Measurements from ENCODE around the gene IL10RA. TPM values are rescaled to one million over a fixed set of nuclear protein-coding genes. Genes with fewer than 3 reads are reported as not detected.

Gene IL10RA
- total RNA-seq, 1 donor from 2014 or later: 5.0 TPM

GRCh38 chr11:117969160-117969991 lies 16.8 kb upstream of the IL10RA start:
- intact Hi-C loops (cut with micrococcal nuclease): no loop called here
- no peak for TF ChIP-seq CTCF (IDR thresholded peaks at IDR 0.05; ENCODE audit: borderline replicate concordance)
- Histone ChIP-seq H3K36me3 (no peaks in the 10 kb centered on the region), H3K27ac (replicated peaks) (no peak overlapping the region), H3K27me3 (ENCODE audit: low read depth) (peaks cover 11% of the 10 kb centered on the region), H3K4me3 (no peak overlapping the region), H3K4me1 (no peaks in the 10 kb centered on the region), H3K9me3 (replicated peaks) (no peaks in the 10 kb centered on the region)
- no peak for DNase-seq

GRCh38 chr11:117970400-117971024 lies 15.7 kb upstream of the IL10RA start:
- DNase-seq: no peak
- Histone ChIP-seq H3K36me3 (no peaks in the 10 kb centered on the region), H3K27ac (replicated peaks) (no peak overlapping the region), H3K27me3 (ENCODE audit: low read depth) (peaks cover 16% of the 10 kb centered on the region), H3K4me3 (no peak overlapping the region), H3K9me3 (replicated peaks) (no peaks in the 10 kb centered on the region), H3K4me1 (no peaks in the 10 kb centered on the region)
- TF ChIP-seq CTCF (IDR thresholded peaks at IDR 0.05; ENCODE audit: borderline replicate concordance): no peak
- intact Hi-C loops (cut with micrococcal nuclease): no loop called here

GRCh38 chr11:117972044-117972443 lies 14.2 kb upstream of the IL10RA start:
- no peaks in the 10 kb centered on the region for H3K36me3 ChIP-seq
- DNase-seq: no peak
- H3K27ac ChIP-seq (replicated peaks): no peak overlapping the region
- intact Hi-C loops (cut with micrococcal nuclease): no loop called here
- no peaks in the 10 kb centered on the region for H3K9me3 ChIP-seq (replicated peaks)
- peaks cover 16% of the 10 kb centered on the region for H3K27me3 ChIP-seq (ENCODE audit: low read depth)
- H3K4me1 ChIP-seq: no peaks in the 10 kb centered on the region
- no peak overlapping the region for H3K4me3 ChIP-seq
- no peak for TF ChIP-seq CTCF (IDR thresholded peaks at IDR 0.05; ENCODE audit: borderline replicate concordance)

GRCh38 chr11:117972629-117973502 lies 13.3 kb upstream of the IL10RA start:
- Histone ChIP-seq H3K27me3 (ENCODE audit: low read depth) (peaks cover 16% of the 10 kb centered on the region), H3K4me1 (peaks cover 3% of the 10 kb centered on the region), H3K9me3 (replicated peaks) (no peaks in the 10 kb centered on the region), H3K27ac (replicated peaks) (no peak overlapping the region), H3K36me3 (no peaks in the 10 kb centered on the region), H3K4me3 (no peak overlapping the region)
- intact Hi-C loops (cut with micrococcal nuclease): no loop called here
- no peak for DNase-seq
- no peak for TF ChIP-seq CTCF (IDR thresholded peaks at IDR 0.05; ENCODE audit: borderline replicate concordance)

- no peak overlapping the region for H3K27ac ChIP-seq (replicated peaks)
- DNase-seq: no peak
Observed at GRCh38 chr11:117973503-117973860, 12.7 kb upstream of the IL10RA start.

More at GRCh38 chr11:117973503-117973860, 12.7 kb upstream of the IL10RA start:
- intact Hi-C loops (cut with micrococcal nuclease): no loop called here
- no peak for TF ChIP-seq CTCF (IDR thresholded peaks at IDR 0.05; ENCODE audit: borderline replicate concordance)
- Histone ChIP-seq H3K9me3 (replicated peaks) (no peaks in the 10 kb centered on the region), H3K4me3 (no peak overlapping the region), H3K4me1 (peaks cover 9% of the 10 kb centered on the region), H3K27me3 (ENCODE audit: low read depth) (peaks cover 16% of the 10 kb centered on the region), H3K36me3 (no peaks in the 10 kb centered on the region)

Measured in left ventricle myocardium inferior (tissue), 1 donor.